Inferior parietal cortex (tissue), 1 donor: ENCODE results near the gene TMEM255A.

ENCODE experiments used
- DNase-seq: peaks from one replicate; pipeline ENCODE4 v3.0.0-alpha.2; 2016; ENCODE audit errors: extremely low spot score

TMEM255A gene

GRCh38 chrX:120308558-120308957 lies 2.7 kb downstream of the TMEM255A start:
- DNase-seq: no peak

- DNase-seq: no peak
Observed at GRCh38 chrX:120306630-120307029, 4.6 kb downstream of the TMEM255A start.

- no peak for DNase-seq
Observed at GRCh38 chrX:120305531-120306141, 5.6 kb downstream of the TMEM255A start.

GRCh38 chrX:120304256-120304655 lies 7.0 kb downstream of the TMEM255A start:
- no peak for DNase-seq

GRCh38 chrX:120302434-120302833 lies 8.8 kb downstream of the TMEM255A start:
- no peak for DNase-seq

- DNase-seq: no peak
Observed at GRCh38 chrX:120301960-120302359, 9.3 kb downstream of the TMEM255A start.

GRCh38 chrX:120301497-120301896 lies 9.8 kb downstream of the TMEM255A start:
- no peak for DNase-seq

- DNase-seq: no peak
Observed at GRCh38 chrX:120299928-120300327, 11.3 kb downstream of the TMEM255A start.

- no peak for DNase-seq
Observed at GRCh38 chrX:120297923-120298322, 13.3 kb downstream of the TMEM255A start.

- no peak for DNase-seq
Observed at GRCh38 chrX:120294651-120295050, 16.6 kb downstream of the TMEM255A start.

GRCh38 chrX:120293015-120293414 lies 18.2 kb downstream of the TMEM255A start:
- no peak for DNase-seq

GRCh38 chrX:120291211-120291610 lies 20.1 kb downstream of the TMEM255A start:
- DNase-seq: no peak

GRCh38 chrX:120290107-120290506 lies 21.2 kb downstream of the TMEM255A start:
- DNase-seq: no peak

GRCh38 chrX:120287513-120288112 lies 23.6 kb downstream of the TMEM255A start:
- no peak for DNase-seq

- no peak for DNase-seq
Observed at GRCh38 chrX:120286733-120287512, 24.3 kb downstream of the TMEM255A start.

GRCh38 chrX:120282697-120283096 lies 28.6 kb downstream of the TMEM255A start:
- DNase-seq: no peak

GRCh38 chrX:120281761-120282160 lies 29.5 kb downstream of the TMEM255A start:
- no peak for DNase-seq

GRCh38 chrX:120281021-120281624 lies 30.1 kb downstream of the TMEM255A start:
- no peak for DNase-seq

GRCh38 chrX:120274958-120275357 lies 36.3 kb downstream of the TMEM255A start:
- DNase-seq: no peak

- DNase-seq: no peak
Observed at GRCh38 chrX:120274145-120274544, 37.1 kb downstream of the TMEM255A start.

GRCh38 chrX:120271218-120271617 lies 40.0 kb downstream of the TMEM255A start:
- no peak for DNase-seq

- DNase-seq: no peak
Observed at GRCh38 chrX:120270567-120270966, 40.7 kb downstream of the TMEM255A start.
